ENCODE results near the gene MRM3.
"Not testable (repeated sequence)": the region's sequence is repeated elsewhere in the genome, so short reads cannot be mapped to it uniquely, and the experiment has no call there.

Gene MRM3

DNA sequence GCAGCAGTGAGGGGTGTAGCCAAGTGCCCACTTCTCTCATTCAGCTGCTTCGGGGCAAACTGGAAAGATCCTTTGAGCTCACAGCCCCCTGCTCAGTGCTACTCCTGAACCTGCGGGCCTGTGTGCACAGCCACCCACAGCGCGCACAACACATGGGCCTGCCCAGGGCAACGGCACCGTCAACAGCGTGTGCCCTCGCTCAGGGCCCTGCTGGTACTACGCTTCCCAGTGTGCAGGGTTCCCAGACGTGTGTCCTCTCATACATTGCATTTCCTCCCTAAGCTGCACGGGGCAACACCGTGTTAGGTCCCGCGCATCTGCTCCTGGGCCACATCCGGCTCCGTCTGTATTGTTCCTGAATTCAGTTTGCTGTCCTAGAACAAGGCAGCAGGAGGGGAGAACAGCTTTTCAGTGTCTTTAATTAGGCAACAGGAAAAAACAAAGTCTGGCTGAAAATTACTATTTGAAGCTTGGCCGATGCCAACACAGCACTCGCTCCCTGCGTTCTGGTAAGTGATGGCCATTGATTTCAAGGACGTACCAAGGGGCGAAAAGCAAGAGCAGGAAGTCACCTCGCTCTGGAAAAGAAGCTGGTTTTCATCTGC lies 15.2 kb downstream of the MRM3 start:
- DNase-seq: no peak

DNA sequence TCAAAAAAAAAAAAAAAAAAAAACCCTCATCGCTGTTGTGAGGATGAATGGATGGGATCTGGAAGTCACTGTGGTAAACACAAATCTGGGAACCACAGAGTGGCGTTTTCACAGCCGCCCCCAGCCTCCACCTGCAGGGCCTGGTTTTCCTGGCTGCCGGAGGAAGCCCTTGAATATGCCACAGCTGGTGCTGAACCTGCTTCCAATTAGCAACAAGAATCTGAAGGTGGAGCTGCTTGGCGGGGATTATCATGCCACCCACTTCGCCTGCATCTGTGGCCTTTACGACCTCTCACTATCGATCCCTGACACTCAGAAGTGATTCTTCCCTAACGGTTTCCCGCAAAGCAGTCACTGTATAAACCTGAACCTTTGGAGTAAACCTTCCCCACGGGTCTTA lies 16.1 kb downstream of the MRM3 start:
- DNase-seq: no peak

DNA sequence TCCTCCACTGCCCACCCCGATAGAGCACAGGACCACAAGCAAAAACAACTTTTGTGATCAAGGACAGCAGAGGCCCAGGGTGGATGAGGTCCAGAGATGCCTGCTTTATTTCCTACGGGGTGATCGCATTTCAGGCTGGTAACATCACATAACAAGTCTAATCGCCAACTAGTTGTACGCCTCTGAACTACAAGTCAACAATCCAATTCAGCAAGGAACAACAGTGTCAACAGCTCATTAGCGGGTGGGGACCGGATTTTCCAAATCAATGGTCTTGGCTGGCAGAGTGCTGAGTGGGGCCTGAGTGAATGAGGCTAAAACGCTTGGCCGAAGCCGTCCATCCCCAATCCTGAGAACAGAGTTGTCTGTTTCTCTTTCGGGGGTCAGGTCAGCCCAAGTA lies 17.1 kb downstream of the MRM3 start:
- no peak for DNase-seq

DNA sequence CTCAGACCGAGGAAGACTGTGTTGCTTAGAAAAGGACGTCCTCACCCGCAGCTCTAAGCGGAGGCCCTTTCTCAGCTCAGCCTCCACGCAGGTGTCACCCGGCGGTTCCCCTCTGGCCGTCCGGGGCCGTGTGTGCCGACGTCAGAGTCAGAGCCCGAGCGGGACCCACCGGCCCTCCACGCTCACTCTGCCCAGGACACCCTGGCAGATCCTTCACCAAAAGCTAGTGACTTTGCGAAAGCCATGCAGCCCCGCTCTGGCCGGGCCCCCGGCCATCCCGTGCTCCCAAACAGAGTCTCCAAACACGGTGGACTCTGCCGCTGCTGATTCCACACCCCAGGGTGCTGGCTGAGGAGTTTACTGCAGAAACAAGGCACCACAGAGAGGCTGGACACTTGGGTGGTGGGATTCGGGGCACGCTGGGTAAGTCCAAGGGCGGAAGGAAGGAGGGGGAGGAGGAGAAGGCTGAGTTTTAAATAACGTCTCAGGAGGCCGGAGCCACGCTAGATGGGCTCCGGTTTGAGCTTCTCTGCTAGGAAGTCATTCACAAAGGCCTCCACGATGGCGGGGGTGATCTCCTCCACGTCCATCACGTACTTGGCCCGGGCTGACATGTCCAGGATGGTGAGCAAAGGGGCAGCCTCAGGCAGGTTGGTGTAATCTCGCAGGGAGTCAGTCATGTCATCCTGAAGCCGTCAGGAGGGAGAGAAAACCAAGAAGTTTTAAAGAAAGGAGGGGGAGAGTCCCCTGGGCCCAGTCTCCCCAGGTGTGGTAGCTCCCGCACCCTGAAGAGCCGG lies 18.5 kb downstream of the MRM3 start:
- DNase-seq: no peak

DNA sequence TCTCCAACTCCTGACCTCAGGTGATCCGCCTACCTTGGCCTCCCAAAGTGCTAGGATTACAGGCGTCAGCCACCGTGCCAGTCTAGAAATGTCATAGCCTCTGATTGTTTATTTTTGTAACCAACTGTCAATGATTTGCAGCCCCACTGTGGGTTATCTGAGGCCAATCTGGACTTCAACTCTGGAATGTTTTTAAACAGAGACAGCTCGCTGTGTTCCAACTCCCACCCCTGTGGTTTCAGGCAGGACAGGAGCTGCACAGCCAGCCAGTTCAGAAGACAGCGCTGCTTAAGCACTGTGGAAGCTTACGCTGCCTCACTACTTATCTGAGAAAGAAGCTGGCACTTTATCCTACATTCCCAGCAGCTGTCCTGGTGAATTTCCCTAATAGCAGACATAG lies 19.5 kb downstream of the MRM3 start:
- DNase-seq: no peak

DNA sequence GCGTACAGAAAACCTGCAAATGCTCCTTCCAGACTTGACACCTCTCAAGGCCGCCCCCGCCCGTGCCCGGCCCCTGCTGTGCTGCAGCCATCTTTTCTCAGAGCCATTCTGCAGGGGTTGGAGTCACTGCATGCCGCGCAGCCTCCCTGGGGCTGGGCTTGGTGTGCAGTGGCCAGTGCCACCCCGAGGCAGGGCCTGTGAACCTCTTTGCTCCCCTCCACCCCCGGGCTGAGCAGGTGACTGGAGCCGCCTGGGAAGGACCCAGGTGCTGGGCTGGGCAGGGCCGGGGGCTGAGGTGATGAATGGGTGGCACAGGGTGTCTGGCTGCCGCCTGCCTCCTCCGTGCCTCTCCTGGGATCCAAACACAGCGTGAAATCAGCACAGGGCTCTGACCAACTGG lies 20.3 kb downstream of the MRM3 start:
- DNase-seq: no peak

DNA sequence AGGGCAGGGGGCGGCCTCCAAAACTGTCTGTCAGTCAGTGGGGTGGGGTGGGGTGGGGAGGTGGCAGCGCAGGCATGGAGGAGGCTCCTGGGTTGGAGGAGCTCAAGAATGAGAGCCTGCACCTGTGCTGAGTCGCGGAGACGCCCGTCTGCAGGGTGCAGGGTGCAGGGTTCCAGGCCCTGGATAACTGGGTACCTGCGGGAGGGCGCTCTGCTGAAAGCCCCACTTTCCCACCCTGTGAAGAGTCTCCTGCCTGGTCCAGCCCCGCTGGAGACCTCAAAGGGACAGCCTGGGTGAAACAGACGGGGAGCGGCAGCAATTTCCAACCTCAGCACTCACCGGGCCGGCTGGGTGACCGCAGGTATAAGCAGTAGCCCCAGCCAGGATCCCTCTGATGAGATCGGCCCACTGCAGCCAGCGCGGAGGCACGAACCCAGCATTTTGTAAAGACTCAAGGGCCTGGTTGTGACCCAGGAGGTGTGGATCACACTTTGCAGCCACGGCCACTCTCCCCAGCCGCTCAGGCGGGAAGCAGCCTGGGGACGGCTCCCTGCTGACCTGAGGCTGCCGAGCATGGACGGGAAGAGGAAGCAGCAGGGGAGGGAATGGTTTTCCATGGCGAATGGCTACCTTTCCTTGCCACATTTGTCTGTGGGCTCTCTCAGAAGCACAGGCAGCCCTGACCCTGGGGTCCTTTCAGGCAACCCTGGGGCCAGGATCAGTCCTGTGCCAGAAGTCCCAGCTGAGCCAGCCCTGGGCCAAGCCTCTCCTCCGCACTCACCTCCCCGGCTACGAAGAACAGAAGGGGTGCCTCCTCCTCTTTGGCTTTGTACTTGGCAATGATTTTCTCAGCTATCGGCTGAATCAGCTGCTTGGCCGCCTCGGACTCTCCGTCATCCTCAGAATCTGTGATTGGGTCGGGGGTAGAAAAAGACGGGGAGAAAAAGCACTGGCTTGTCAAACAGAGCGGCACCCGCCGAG lies 21.0 kb downstream of the MRM3 start:
- no peak for DNase-seq

DNA sequence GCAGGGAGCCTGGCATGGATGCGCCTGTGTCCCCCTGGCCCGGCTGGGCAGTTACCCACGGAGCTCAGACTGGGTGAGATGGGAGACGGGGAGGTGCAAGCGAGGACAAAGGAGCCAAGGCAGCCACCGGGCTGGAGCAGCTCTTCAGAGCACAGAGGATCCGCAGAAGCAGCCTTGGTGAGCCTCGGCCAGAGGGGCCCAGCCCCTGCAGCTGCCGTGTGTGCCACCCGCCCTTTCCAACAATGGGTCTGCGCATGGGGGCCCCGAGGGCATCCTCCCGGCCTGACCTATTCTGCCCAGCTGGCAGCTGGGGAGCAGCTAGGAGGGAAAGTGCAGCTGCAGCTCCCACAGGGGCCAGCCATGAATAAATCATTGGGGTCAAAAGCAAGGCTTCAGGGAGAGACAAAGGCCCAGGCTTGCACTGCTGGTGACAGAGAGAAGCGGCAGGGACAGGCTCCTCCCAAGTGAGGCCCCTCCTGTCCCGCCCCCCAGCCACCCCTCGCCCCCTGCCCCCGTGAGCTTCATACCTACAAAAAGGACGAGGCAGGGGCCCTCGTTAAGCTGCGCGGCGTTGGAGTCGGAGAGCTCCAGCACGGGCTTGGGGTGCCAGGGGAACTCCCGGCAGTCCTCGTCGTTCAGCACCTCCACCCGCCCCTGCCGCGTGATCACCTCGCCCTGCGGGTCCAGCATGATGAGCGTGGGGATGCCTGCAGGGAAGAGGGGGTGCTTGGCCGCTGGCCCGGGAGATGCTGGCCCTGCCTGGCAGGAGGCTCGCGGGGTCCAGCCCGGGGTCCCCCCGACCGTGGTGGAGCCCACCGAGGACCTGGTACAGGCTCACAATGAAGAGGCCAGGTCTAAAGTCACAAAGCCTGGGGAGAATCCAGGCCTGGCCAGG lies 22.6 kb downstream of the MRM3 start:
- DNase-seq: no peak

DNA sequence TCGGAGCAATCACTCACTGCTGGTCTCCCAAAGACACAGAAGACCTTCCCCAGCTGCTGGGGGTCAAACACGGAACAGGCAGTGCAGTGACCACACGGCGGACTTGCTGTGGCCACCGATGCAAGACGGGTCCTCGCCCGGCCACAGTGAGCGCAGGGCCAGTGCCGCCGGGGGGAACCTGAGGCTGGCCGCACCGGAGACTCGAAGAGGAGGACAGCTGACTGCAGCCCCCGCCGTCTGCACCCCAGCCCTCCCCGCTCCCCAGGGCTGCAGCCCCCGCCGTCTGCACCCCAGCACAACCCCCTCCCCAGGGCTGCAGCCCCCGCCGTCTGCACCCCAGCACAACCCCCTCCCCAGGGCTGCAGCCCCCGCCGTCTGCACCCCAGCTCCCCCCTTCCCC lies 23.7 kb downstream of the MRM3 start:
- DNase-seq: not testable (repeated sequence)

DNA sequence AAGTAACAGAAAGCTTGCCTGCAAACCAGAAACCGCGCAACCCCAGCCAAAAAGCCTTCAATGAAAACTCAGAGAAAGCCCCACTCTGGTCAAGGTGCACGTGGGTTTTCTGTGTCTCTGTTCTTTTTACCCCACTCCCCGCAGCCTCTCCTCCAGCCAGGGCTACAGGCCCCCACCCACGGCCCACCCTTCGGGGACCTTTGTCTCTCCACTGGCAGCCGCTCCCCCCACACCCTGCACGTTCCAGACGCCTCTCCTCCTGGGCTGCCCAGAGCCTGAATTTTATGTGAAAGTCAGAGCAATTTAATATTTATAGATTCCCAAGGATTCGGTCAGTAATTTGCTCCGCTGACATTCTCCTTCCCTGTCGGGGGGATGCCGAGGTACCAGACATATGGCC lies 24.2 kb downstream of the MRM3 start:
- no peak for DNase-seq

DNA sequence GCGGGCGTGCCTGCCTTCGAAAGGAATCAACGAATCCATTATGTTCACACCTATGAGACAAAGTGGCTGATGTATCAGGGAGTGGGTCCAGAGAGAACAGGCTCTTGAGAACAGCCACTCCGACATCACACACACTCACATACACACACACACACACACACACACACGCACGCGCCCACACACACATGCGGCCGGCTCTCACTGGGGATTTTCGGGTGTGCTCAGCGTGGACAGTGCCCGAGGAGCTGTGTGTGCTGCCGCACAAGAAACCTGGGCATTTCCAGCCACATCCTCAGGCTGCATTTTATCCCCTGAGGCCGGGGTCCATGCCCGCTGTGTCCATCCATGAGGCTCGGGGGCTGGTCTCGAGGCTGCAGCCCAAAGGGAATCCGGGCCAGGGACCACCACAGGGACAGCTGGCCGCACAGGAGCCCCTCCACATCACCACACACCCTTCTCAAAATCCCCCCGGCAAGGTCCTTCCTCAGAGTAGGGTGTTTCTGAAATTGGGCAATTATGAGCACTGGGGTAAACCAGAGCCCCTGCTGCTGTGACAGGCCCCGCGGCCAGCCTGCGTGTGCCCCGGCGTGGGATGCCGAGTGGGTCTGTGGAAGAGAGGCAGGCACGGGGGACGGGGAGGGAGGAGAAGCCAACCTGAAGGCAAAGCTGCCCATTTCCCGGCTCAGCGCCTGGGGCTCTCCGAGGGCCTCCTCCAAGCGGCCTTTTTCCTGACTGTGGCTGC lies 24.8 kb downstream of the MRM3 start:
- DNase-seq: no peak

DNA sequence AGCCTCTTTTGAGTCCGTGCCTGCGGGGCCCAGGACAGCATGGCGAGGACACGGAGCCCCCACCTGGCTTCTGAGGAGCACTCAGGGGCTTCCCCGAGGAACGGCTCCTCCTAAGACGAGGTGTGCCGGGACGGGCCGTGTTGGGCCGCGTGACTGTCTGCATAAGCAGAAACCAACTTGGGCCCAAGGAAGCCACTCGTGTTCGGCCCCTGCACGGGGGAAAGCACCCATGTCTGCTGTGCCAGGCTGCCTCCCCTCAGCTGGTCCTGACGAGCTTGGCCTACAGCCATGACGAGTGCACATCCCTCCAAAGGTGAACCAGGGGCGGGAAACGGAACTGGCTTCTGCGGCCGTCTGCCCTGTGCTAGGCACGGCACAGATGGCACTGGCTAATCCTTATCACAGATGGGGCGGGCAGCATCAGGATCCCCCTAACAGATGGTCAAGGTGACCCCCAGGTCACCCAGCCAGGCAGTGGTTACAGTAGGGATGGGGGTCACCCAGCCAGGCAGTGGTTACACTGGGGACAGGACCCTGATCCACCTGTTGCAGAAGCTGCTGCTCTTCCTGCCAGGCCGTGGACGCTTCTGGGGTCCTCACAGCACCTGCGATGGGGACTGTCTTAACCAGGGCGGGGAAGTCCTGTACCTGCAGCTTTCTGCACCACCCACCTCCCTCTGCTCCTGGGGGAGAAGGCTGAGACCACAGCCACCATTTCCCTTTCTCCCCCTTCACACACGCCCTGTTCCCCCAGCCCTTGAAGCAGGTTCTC lies 25.6 kb downstream of the MRM3 start:
- no peak for DNase-seq

DNA sequence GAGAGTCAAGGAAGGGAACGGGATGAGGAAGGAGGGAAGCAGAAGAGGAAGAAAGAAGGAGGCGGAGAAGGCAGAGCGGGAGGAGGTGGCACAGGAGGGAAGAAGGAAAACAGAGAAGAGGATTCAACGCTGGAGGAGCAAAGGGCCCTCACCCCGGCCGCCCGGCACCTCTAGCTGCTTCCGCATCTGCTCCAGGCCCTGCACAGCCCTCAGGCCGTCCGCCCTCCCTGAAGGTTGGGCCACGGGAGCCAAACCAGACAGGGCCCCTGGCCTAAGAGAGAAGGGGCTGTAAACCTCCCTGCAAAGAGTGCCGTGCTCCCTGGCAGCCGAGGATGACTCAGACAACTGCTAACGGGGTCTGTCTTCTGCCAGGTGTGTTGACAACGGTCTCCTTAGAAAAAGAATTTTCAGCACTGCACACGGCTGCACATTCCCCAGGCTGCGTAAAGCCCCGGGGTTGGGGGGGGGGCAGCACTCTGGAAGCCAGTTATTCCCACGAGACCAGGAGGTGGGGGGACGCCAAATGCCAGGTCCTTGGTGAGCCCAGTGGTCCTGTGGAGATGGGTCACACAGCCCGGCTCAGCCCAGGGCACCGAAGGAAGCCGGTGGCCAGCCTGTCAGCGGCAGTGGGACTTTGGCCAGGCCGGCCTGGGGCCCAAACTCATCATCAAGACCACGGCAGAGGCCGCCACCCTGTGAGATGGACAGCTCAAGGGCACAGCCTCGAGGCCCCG lies 29.1 kb downstream of the MRM3 start:
- DNase-seq: no peak

DNA sequence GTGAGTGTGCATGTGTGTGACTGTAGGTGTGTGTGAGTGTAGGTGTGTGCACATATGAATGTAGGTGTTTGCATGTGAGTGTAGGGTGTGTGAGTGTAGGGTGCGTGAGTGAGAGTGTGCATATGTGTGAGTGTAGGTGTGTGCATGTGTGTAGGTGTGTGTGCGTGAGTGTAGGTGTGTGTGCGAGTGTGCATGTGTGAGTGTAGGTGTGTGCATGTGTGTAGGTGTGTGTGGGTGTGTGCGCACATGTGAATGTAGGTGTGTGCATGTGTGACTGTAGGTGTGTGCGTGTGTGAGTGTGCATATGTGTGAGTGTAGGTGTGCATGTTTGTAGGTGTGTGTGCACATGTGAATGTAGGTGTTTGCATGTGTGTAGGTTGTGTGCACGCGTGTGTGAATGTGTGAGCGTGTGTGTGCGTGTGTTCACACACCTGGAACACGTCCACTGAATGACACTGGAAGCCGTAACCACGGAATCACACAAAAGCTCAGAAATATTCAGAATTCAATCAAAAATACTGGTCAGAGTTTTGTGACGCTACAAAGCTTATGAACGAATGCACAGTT lies 30.6 kb downstream of the MRM3 start:
- no peak for DNase-seq

DNA sequence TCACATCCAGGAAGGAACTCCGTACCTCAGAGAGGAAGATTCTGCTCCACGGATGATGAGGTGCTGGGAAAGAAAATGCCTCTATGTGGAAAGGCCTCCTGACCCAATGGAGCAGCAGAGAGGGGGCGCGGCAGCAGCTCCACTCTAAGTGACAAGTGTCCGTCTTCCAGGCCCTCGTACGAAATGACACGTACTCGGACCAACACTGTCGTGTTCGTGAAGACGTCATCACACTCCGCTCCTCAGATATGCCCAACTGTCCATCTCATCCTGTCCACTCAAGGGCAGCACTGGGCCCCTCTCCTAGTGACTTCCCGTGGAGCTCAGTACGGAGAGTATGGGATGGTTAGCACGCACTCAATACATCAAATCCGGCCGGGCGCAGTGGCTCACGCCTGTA lies 32.2 kb downstream of the MRM3 start:
- DNase-seq: no peak

DNA sequence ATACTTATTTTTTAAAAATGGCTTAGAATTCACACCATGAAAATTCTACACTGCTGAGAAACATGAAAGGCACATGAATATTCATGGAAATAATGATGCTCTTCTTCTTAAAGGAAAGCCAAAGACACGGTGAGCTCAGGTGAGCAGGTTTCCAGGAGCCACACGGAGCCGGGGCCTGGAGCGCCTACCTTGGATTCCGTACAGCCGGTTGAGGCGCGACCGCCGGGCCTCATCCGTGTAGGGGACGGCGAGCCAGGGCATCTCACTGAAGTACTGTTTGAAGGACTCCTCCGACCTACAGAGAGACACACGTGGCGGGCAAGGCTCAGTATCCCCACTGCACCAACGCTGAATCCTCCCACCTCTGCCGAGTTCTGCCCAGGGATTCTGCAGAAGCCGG lies 37.1 kb downstream of the MRM3 start:
- no peak for DNase-seq

DNA sequence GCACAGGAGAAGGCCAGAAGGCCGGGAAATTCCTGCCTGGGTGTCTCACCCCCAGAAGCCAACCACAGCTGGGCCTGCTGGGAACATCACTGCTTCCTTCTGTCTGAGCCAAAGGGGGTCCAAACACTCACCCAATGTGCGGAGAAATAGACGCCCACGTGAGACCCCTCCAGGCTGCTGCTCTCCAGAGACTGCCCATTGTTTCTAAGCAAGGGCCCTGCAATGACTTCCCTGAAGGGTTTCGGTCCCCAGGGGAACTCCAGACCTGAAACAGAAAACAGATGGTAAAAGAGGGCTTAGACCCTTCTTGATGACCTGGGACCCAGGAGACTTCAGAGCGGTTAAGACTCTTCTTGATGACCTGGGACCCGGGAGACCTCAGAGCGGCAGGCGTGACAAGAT lies 41.3 kb downstream of the MRM3 start:
- DNase-seq: no peak

DNA sequence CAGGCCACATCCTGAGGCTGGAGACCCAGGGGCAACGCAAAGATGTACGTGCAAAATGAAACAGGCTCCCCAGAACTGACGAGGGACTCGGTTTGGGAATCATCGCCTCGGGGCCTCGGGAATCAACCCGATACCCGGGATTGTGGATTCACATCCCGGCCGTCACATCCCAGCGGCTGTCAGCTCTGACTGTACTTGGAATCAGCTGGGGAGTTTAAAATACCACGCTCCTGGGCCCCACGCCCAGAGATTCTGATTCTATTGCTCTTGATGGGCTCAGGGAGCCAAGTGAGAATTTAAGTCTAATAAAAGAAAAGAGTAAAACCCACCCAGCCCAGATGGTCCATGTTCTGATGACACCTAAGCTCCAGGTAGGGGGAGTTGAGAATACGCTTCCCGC lies 42.2 kb downstream of the MRM3 start:
- DNase-seq: no peak

DNA sequence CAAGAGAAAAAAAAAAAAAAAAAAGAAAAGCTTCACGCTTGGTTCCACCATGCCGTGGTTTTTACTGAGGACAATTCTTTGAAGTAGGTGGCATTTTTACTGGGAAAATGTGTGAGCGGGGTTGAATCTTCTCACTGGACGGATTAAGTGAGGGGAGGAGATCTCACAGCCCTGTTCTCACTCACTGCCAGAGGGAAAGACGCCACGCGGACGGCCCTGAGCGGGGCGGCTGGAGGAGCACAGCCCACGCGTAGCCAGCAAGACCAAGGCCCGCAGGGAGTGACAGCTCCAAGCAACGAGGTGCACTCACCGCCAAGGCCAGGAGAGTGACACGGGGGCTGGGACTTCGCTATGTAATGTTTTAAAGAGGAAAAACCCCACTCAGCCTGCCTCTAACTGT lies 43.1 kb downstream of the MRM3 start:
- DNase-seq: no peak

DNA sequence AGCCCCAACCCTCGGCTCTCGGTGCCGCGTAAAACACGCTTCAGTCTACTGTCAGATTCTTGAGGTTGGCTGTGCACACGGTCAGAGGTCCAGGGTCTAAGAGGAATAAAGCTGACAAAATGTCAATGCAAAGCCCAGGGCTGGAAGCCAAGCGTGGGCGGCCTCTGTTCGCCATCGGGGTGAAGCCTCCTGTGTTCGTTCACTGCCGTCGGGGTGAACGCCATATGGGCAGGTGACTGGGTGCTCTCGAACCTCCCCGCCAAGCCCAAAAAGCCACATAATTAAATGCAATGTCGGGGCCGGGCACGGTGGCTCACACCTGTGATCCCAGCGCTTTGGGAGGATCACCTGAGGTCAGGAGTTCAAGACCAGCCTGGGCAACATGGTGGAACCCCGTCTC lies 44.6 kb downstream of the MRM3 start:
- DNase-seq: no peak
